HCT116 (cell line): Measurements from ENCODE around the gene GTPBP2. TPM values are rescaled to one million over a fixed set of nuclear protein-coding genes. Genes with fewer than 3 reads are reported as not detected.

Source experiments
- ATAC-seq: fragments of 200-7000 bp; cut with Tn5 transposase; 2 replicates; pipeline ENCODE4 v1.9.1; 2020; ENCODE audit warnings: mild to moderate bottlenecking, moderate library complexity
- BruUV-seq: library from RNA; stranded (reverse); fragments of 400-500 nt; replicated peaks from 2 replicates; lab custom pipeline; 2021; lab: Mats Ljungman, UMichigan
- CTCF ChIA-PET: fragments of 300-600 bp; sonication (Branson Sonifier 250); formaldehyde crosslinking; loops from one replicate; lab custom pipeline; 2021; ENCODE audit warnings: antibody characterized with exemption; lab: Charles Lee
- POLR2A ChIA-PET: fragments of 300-600, 350-600 bp; sonication (Branson Sonifier 250); formaldehyde crosslinking; loops from one replicate; lab custom pipeline; 2021; ENCODE audit warnings: antibody characterized with exemption; lab: Charles Lee
- RAD21 ChIA-PET, 2 experiments: fragments of 300-600 bp; sonication (Branson Sonifier 250); formaldehyde crosslinking; loops; one replicate each; lab custom pipeline; 2023; ENCODE audit warnings: low total read pairs in 2 of 2; ENCODE audit not compliant: uncharacterized antibody in 2 of 2, unreplicated experiment in 2 of 2, low non-redundant PET in 1 of 2; lab: Charles Lee
- DNase-seq: peaks from one replicate; pipeline ENCODE4 v3.0.0-alpha.2; 2010; ENCODE audit warnings: low read depth, low spot score
- H2AFZ ChIP-seq: fragments of 200-600 bp; shearing (Covaris generic), sonication (generic); 2 replicates; pipeline ENCODE4 v1.6.1; 2017; ENCODE audit warnings: low read depth, mixed run types, mixed read lengths, antibody characterized with exemption, low read length; ENCODE audit not compliant: poor library complexity, severe bottlenecking
- H3K27ac ChIP-seq: 2 replicates; pipeline ENCODE4 v1.5.1; 2012; ENCODE audit warnings: low read depth, low read length
- H3K27me3 ChIP-seq: fragments of 200-600 bp; sonication (generic); 2 replicates; pipeline ENCODE4 v1.6.1; 2016; ENCODE audit warnings: mixed run types, low read length, mixed read lengths; ENCODE audit not compliant: insufficient read depth
- H3K36me3 ChIP-seq, 2 experiments: fragments of 200-500 bp in 1 of 2; fragments of 200-600 bp in 1 of 2; sonication (Bioruptor generic) in 1 of 2; sonication (generic) in 1 of 2; 2 replicates each; pipeline versions ENCODE4 v1.5.1 to v1.6.1; 2014 to 2016; ENCODE audit warnings: low read length in 2 of 2, inconsistent platforms in 1 of 2, mixed read lengths in 1 of 2, mixed run types in 1 of 2; ENCODE audit not compliant: insufficient read depth in 2 of 2, control insufficient read depth in 1 of 2
- H3K4me1 ChIP-seq, 2 experiments: fragments of 200-600 bp in 1 of 2; sonication (generic) in 1 of 2; 2 replicates each; pipeline versions ENCODE4 v1.5.1 to v1.6.1; 2012 to 2017; ENCODE audit warnings: low read length in 2 of 2, inconsistent platforms in 1 of 2, mild to moderate bottlenecking in 1 of 2, mixed read lengths in 1 of 2, mixed run types in 1 of 2, moderate library complexity in 1 of 2; ENCODE audit not compliant: insufficient read depth in 2 of 2, control insufficient read depth in 1 of 2
- H3K4me2 ChIP-seq: fragments of 200-600 bp; sonication (generic); 2 replicates; pipeline ENCODE4 v1.6.1; 2017; ENCODE audit warnings: mixed run types, low read length, mixed read lengths
- H3K4me3 ChIP-seq, 2 experiments: fragments of 200-600 bp in 1 of 2; sonication (generic) in 1 of 2; replicated peaks in 1 of 2; 2 replicates each; pipeline ENCODE4 v1.5.1; 2011 to 2016; ENCODE audit warnings: low read length in 2 of 2, control low read depth in 1 of 2, low read depth in 1 of 2, mild to moderate bottlenecking in 1 of 2, mixed read lengths in 1 of 2, mixed run types in 1 of 2
- H3K79me2 ChIP-seq: fragments of 200-600 bp; sonication (generic); 2 replicates; pipeline ENCODE4 v1.6.1; 2017; ENCODE audit warnings: mild to moderate bottlenecking, mixed run types, low read length, moderate library complexity, mixed read lengths; ENCODE audit not compliant: insufficient read depth
- H3K9ac ChIP-seq: fragments of 200-600 bp; sonication (generic); 2 replicates; pipeline ENCODE4 v1.6.1; 2016; ENCODE audit warnings: low read length, mixed read lengths
- H3K9me2 ChIP-seq: fragments of 200-600 bp; sonication (generic), shearing (Covaris generic); 2 replicates; pipeline ENCODE4 v1.6.1; 2017; ENCODE audit warnings: mixed run types, mild to moderate bottlenecking, moderate library complexity; ENCODE audit not compliant: insufficient read depth
- H3K9me3 ChIP-seq, 2 experiments: fragments of 200-500 bp in 1 of 2; fragments of 200-600 bp in 1 of 2; sonication (Bioruptor generic) in 1 of 2; sonication (generic) in 1 of 2; 2 replicates each; pipeline ENCODE4 v1.6.1; 2014 to 2017; ENCODE audit warnings: low read length in 2 of 2, mixed read lengths in 2 of 2, inconsistent platforms in 1 of 2, low read depth in 1 of 2, mild to moderate bottlenecking in 1 of 2, mixed run types in 1 of 2, moderate library complexity in 1 of 2; ENCODE audit not compliant: control insufficient read depth in 1 of 2, insufficient read depth in 1 of 2
- H4K20me1 ChIP-seq: fragments of 200-600 bp; sonication (generic), shearing (Covaris generic); 2 replicates; pipeline ENCODE4 v1.6.1; 2017; ENCODE audit warnings: mixed run types, mild to moderate bottlenecking, moderate library complexity; ENCODE audit not compliant: insufficient read depth
- CBX3 ChIP-seq: IDR thresholded peaks from 2 replicates; pipeline ENCODE4 v1.6.1; 2012; ENCODE audit warnings: low read depth
- CEBPB ChIP-seq: IDR thresholded peaks from 2 replicates; pipeline ENCODE4 v1.6.1; 2012; ENCODE audit warnings: low read depth
- EGR1 ChIP-seq: IDR thresholded peaks from 2 replicates; pipeline ENCODE4 v1.6.1; 2012; ENCODE audit warnings: low read depth
- ELF1 ChIP-seq: IDR thresholded peaks from 2 replicates; pipeline ENCODE4 v1.6.1; 2012; ENCODE audit warnings: low read depth, borderline replicate concordance
- EZH2 ChIP-seq: fragments of 200-600 bp; sonication (generic); IDR thresholded peaks from 2 replicates; pipeline ENCODE4 v1.6.1; 2017; ENCODE audit warnings: antibody characterized with exemption, mixed run types
- EZH2phosphoT487 ChIP-seq: fragments of 200-600 bp; IDR thresholded peaks from 2 replicates; pipeline ENCODE4 v1.6.1; 2018; ENCODE audit warnings: antibody characterized with exemption, borderline replicate concordance
- FOSL1 ChIP-seq: IDR thresholded peaks from 2 replicates; pipeline ENCODE4 v1.6.1; 2012; ENCODE audit warnings: low read depth
- JUND ChIP-seq: IDR thresholded peaks from 2 replicates; pipeline ENCODE4 v1.6.1; 2012
- POLR2A ChIP-seq: IDR thresholded peaks from 2 replicates; pipeline ENCODE4 v1.7.0; 2011; ENCODE audit warnings: borderline replicate concordance; ENCODE audit not compliant: insufficient read depth, insufficient read length; ENCODE audit errors: extremely low read depth
- POLR2AphosphoS5 ChIP-seq: IDR thresholded peaks from 2 replicates; pipeline ENCODE4 v1.6.1; 2011; ENCODE audit warnings: mild to moderate bottlenecking, low read depth, low read length, moderate library complexity
- RAD21 ChIP-seq: IDR thresholded peaks from 2 replicates; pipeline ENCODE4 v1.6.1; 2012; ENCODE audit warnings: low read depth, mild to moderate bottlenecking
- SIN3A ChIP-seq: IDR thresholded peaks from 2 replicates; pipeline ENCODE4 v1.6.1; 2012; ENCODE audit warnings: low read depth
- SRF ChIP-seq: IDR thresholded peaks from 2 replicates; pipeline ENCODE4 v1.6.1; 2012; ENCODE audit warnings: low read depth
- TCF7L2 ChIP-seq: IDR thresholded peaks from 2 replicates; pipeline ENCODE4 v1.7.0; 2011; ENCODE audit warnings: borderline replicate concordance, inconsistent platforms; ENCODE audit not compliant: insufficient read depth, insufficient read length; ENCODE audit errors: extremely low read depth
- YY1 ChIP-seq: IDR thresholded peaks from 2 replicates; pipeline ENCODE4 v1.6.1; 2011; ENCODE audit warnings: low read length, low read depth, moderate library complexity, mild to moderate bottlenecking; ENCODE audit not compliant: insufficient replicate concordance; ENCODE audit errors: extremely low read depth
- ZNF274 ChIP-seq: fragments of 200-500 bp; sonication (Bioruptor generic); IDR thresholded peaks from 2 replicates; pipeline ENCODE4 v1.6.1; 2014; ENCODE audit warnings: mild to moderate bottlenecking, low read depth, low read length, inconsistent platforms
- intact Hi-C: fragments of 100-400 bp; cut with micrococcal nuclease; formaldehyde crosslinking; loops from 2 replicates; pipeline ENCODE4 v1.10.0; 2022
- total RNA-seq: library from RNA; stranded (reverse); gene quantifications from one replicate; pipeline ENCODE4 v1.2.1, GENCODE V29; 2021; ENCODE audit not compliant: unreplicated experiment
- TF ChIP-seq, protein P1 (sequence below): IDR thresholded peaks from 2 replicates; pipeline ENCODE4 v1.6.1; 2012
- TF ChIP-seq, protein P2 (sequence below), 3 experiments: fragments of 200-600 bp in 1 of 3; sonication (generic) in 1 of 3; IDR thresholded peaks in 2 of 3; conservative IDR thresholded peaks in 1 of 3; 2 replicates each; pipeline ENCODE4 v1.5.1; 2012 to 2017; ENCODE audit warnings: low read depth in 2 of 3, low read length in 2 of 3, antibody characterized with exemption in 1 of 3, borderline replicate concordance in 1 of 3, control low read depth in 1 of 3, mild to moderate bottlenecking in 1 of 3, mixed read lengths in 1 of 3, mixed run types in 1 of 3, moderate library complexity in 1 of 3; ENCODE audit not compliant: insufficient read depth in 1 of 3
- TF ChIP-seq, protein P3 (sequence below): IDR thresholded peaks from 2 replicates; pipeline ENCODE4 v1.6.1; 2012

The GTPBP2 gene
- total RNA-seq, 1 experiment from 2014 or later: 98.0 TPM

DNA sequence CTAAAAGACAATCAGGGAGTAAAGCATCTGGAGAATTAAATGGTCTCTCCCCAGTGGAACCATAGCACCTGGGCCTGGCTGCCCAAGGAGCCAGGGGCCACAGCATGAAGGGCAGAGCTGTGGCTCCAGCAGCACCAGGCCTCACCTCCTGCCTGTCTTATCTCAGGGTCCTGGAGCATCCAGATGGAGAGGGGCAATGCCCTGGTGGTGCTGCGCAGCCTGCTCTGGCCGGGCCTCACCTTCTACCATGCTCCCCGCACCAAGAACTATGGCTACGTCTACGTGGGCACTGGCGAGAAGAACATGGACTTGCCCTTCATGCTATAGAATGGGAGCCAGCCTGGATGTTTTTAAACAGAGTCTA, 41.5 kb upstream of the GTPBP2 start:
- peaks cover 19 to 28% of the 10 kb centered on the region in 2 experiments for H3K36me3 ChIP-seq
- intact Hi-C loops: no loop called here
- no peaks in the 10 kb centered on the region for H3K79me2 ChIP-seq
- no peak overlapping the region for H2AFZ ChIP-seq
- H4K20me1 ChIP-seq: no peaks in the 10 kb centered on the region
- no peak for DNase-seq
- H3K4me1 ChIP-seq: peaks cover 10 to 35% of the 10 kb centered on the region in 2 experiments
- POLR2A ChIA-PET: no interaction called here
- H3K4me3 ChIP-seq: no peak overlapping the region
- TF ChIP-seq ELF1 (no peak), EGR1 (no peak), SIN3A (no peak), CEBPB (no peak), FOSL1 (no peak), RAD21 (no peak), JUND (no peak), EZH2 (no peak), EZH2phosphoT487 (no peak), YY1 (no peak), TCF7L2 (no peak), ZNF274 (no peak), POLR2A (no peak), POLR2AphosphoS5 (no peak), CBX3 (no peak), SRF (no peak)
- TF ChIP-seq, protein P1, sequence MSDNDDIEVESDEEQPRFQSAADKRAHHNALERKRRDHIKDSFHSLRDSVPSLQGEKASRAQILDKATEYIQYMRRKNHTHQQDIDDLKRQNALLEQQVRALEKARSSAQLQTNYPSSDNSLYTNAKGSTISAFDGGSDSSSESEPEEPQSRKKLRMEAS: no peak
- TF ChIP-seq, protein P2, sequence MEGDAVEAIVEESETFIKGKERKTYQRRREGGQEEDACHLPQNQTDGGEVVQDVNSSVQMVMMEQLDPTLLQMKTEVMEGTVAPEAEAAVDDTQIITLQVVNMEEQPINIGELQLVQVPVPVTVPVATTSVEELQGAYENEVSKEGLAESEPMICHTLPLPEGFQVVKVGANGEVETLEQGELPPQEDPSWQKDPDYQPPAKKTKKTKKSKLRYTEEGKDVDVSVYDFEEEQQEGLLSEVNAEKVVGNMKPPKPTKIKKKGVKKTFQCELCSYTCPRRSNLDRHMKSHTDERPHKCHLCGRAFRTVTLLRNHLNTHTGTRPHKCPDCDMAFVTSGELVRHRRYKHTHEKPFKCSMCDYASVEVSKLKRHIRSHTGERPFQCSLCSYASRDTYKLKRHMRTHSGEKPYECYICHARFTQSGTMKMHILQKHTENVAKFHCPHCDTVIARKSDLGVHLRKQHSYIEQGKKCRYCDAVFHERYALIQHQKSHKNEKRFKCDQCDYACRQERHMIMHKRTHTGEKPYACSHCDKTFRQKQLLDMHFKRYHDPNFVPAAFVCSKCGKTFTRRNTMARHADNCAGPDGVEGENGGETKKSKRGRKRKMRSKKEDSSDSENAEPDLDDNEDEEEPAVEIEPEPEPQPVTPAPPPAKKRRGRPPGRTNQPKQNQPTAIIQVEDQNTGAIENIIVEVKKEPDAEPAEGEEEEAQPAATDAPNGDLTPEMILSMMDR (IDR thresholded peaks at IDR 0.05 in 2 of 3, conservative IDR thresholded peaks at IDR 0.05 in 1 of 3; ENCODE audit: borderline replicate concordance in 1 of 3, insufficient read depth in 1 of 3, low read depth in 2 of 3, low read length in 2 of 3): no peak
- TF ChIP-seq, protein P3, sequence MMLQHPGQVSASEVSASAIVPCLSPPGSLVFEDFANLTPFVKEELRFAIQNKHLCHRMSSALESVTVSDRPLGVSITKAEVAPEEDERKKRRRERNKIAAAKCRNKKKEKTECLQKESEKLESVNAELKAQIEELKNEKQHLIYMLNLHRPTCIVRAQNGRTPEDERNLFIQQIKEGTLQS: no peak
- TF ChIP-seq, all 23 proteins: peak for 0
- ATAC-seq: no peak
- Histone ChIP-seq H3K27me3 (no peaks in the 10 kb centered on the region), H3K27ac (no peak overlapping the region), H3K9me3 (no peaks in the 10 kb centered on the region), H3K4me2 (no peak overlapping the region), H3K9me2 (no peaks in the 10 kb centered on the region), H3K9ac (no peak overlapping the region)
- ChIA-PET RAD21 (no interaction called here), CTCF (interaction anchor here (4.6 kb wide), 1 partner anchor 409 kb away, joined by 45 read pairs; no protein-coding TSS in a partner anchor)
- no TSS peak for BruUV-seq
